Measurements from ENCODE around the gene PLPPR2.
"Not testable (repeated sequence)": the region's sequence is repeated elsewhere in the genome, so short reads cannot be mapped to it uniquely, and the experiment has no call there.

PLPPR2 gene

DNA sequence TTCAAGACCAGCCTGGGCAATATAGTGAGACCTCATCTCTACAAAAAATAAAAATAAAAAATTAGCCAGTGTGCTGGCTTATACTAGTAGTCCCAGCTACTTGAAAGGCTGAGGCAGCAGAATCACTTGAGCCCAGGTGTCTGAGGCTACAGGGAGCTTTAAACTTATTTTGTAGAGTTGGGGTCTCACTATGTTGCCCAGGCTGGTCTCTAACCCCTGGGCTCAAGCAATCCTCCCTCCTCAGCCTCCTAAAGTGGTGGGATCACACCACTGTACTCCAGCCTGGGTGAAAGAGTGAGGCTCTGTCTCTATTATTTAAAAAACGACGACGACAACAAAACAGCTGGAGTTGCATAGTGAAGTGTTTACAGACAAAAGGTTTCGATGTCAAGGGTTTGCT, 23.7 kb upstream of the PLPPR2 start:
- H3K36me3 ChIP-seq (ENCODE audit: control insufficient read depth, low read length) = peaks cover 4% of the 10 kb centered on the region
- no peaks in the 10 kb centered on the region for H3K4me1 ChIP-seq (ENCODE audit: control insufficient read depth, low read length)
- H3K79me2 ChIP-seq (ENCODE audit: control insufficient read depth, low read length) = no peaks in the 10 kb centered on the region
- H3F3A ChIP-seq (ENCODE audit: control insufficient read depth, insufficient read depth) = no peaks in the 10 kb centered on the region
- no peak overlapping the region for H3K4me2 ChIP-seq (ENCODE audit: low read length)
- TF ChIP-seq, protein P1, sequence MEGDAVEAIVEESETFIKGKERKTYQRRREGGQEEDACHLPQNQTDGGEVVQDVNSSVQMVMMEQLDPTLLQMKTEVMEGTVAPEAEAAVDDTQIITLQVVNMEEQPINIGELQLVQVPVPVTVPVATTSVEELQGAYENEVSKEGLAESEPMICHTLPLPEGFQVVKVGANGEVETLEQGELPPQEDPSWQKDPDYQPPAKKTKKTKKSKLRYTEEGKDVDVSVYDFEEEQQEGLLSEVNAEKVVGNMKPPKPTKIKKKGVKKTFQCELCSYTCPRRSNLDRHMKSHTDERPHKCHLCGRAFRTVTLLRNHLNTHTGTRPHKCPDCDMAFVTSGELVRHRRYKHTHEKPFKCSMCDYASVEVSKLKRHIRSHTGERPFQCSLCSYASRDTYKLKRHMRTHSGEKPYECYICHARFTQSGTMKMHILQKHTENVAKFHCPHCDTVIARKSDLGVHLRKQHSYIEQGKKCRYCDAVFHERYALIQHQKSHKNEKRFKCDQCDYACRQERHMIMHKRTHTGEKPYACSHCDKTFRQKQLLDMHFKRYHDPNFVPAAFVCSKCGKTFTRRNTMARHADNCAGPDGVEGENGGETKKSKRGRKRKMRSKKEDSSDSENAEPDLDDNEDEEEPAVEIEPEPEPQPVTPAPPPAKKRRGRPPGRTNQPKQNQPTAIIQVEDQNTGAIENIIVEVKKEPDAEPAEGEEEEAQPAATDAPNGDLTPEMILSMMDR (IDR thresholded peaks at IDR 0.05; ENCODE audit: low read depth, low read length, poor library complexity, severe bottlenecking) = no peak
- TF ChIP-seq EZH2phosphoT487 (IDR thresholded peaks at IDR 0.05; ENCODE audit: borderline replicate concordance, low read length) = no peak
- H3K27me3 ChIP-seq (ENCODE audit: control insufficient read depth, low read length) = no peaks in the 10 kb centered on the region
- no peaks in the 10 kb centered on the region for H4K20me1 ChIP-seq (ENCODE audit: control insufficient read depth, insufficient read depth, low read depth, low read length)
- no peak overlapping the region for H3K27ac ChIP-seq (ENCODE audit: low read depth, low read length)
- H3K4me3 ChIP-seq (ENCODE audit: low read length) = no peak overlapping the region
- H3K9me3 ChIP-seq (ENCODE audit: control insufficient read depth, insufficient read depth, low read length) = no peaks in the 10 kb centered on the region
- H3K9me2 ChIP-seq (replicated peaks; ENCODE audit: control insufficient read depth, low read length) = no peaks in the 10 kb centered on the region

DNA sequence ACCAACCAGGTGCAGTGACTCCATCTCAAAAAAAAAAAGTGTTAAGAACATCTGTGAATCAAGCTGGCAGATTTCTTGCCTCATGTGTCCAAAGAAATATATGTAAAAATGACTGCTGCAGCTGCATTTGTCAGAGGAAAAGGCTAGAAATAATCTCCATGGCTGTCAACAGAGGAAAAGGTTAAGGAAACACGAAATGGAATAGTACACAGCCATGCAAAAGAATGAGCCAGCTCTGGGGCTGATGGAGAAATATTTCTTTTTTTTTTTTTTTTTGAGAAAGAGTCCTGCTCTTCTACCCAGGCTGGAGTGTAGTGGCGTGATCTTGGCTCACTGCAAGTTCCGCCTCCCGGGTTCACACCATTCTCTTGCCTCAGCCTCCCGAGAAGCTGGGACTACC, 22.4 kb upstream of the PLPPR2 start:
- Histone ChIP-seq H3K9me3 (ENCODE audit: control insufficient read depth, insufficient read depth, low read length) (no peaks in the 10 kb centered on the region), H3K4me3 (ENCODE audit: low read length) (no peak overlapping the region), H3K9me2 (replicated peaks; ENCODE audit: control insufficient read depth, low read length) (no peaks in the 10 kb centered on the region), H3K36me3 (ENCODE audit: control insufficient read depth, low read length) (peaks cover 4% of the 10 kb centered on the region), H3F3A (ENCODE audit: control insufficient read depth, insufficient read depth) (no peaks in the 10 kb centered on the region), H3K4me2 (ENCODE audit: low read length) (no peak overlapping the region), H3K79me2 (ENCODE audit: control insufficient read depth, low read length) (no peaks in the 10 kb centered on the region), H3K4me1 (ENCODE audit: control insufficient read depth, low read length) (no peaks in the 10 kb centered on the region), H4K20me1 (ENCODE audit: control insufficient read depth, insufficient read depth, low read depth, low read length) (no peaks in the 10 kb centered on the region), H3K27ac (ENCODE audit: low read depth, low read length) (no peak overlapping the region), H3K27me3 (ENCODE audit: control insufficient read depth, low read length) (no peaks in the 10 kb centered on the region)
- TF ChIP-seq, protein P1 (IDR thresholded peaks at IDR 0.05; ENCODE audit: low read depth, low read length, poor library complexity, severe bottlenecking) = no peak
- TF ChIP-seq EZH2phosphoT487 (IDR thresholded peaks at IDR 0.05; ENCODE audit: borderline replicate concordance, low read length) = no peak

DNA sequence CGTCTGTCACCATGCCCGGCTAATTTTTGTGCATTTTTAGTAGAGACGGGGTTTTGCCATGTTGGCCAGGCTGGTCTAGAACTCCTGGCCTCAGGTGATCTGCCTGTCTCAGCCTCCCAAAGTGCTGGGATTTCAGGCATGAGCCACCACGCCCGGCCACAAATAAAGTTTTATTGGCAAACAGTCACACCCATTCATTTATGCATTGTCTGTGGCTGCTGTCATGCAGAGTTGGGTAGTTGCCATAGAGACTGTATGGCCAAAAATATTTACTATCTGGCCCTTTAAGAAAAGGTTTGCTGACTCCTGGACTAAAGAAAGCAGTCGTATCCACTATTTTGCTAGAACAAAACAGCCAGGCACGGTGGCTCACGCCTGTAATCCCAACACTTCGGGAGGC, 21.4 kb upstream of the PLPPR2 start:
- H3K4me3 ChIP-seq (ENCODE audit: low read length) = not testable (repeated sequence)

DNA sequence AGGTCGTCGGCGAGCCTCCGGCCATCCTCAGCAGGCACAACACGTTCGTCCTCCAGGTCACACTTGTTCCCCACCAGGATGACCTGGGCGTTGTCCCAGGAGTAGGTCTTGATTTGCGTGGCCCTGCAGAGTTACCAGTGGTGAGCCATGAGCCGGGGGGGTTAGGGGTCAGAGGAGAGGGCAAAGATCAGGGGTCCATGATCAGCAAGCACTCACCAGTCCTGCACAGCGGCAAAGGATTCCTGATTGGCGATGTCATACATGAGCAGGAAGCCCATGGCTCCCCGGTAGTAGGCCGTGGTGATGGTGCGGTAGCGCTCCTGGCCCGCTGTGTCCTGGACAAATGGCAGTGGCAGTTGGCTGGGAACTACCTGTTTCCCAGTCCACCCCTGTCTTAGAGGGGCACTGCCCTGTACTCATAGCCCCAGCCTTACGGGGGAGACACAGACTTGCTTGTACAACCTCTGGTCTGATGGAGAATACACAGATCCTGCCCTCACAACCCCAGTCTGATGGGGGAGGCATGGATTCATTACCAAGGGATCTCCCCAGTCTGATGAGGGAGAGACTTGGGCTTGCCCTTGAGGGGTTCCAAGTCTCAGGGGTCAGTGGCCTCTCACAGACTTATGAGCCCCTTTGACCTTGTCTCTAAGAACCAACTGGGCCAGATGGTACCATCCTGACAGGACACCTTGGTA, 19.6 kb upstream of the PLPPR2 start:
- Histone ChIP-seq H3K79me2 (ENCODE audit: control insufficient read depth, low read length) (no peaks in the 10 kb centered on the region), H3F3A (ENCODE audit: control insufficient read depth, insufficient read depth) (no peaks in the 10 kb centered on the region), H3K27me3 (ENCODE audit: control insufficient read depth, low read length) (no peaks in the 10 kb centered on the region), H3K4me1 (ENCODE audit: control insufficient read depth, low read length) (peaks cover 16% of the 10 kb centered on the region), H4K20me1 (ENCODE audit: control insufficient read depth, insufficient read depth, low read depth, low read length) (no peaks in the 10 kb centered on the region), H3K4me2 (ENCODE audit: low read length) (no peak overlapping the region), H3K27ac (ENCODE audit: low read depth, low read length) (no peak overlapping the region), H3K36me3 (ENCODE audit: control insufficient read depth, low read length) (peaks cover 4% of the 10 kb centered on the region), H3K9me3 (ENCODE audit: control insufficient read depth, insufficient read depth, low read length) (no peaks in the 10 kb centered on the region), H3K4me3 (ENCODE audit: low read length) (no peak overlapping the region), H3K9me2 (replicated peaks; ENCODE audit: control insufficient read depth, low read length) (no peaks in the 10 kb centered on the region)
- TF ChIP-seq, protein P1 (IDR thresholded peaks at IDR 0.05; ENCODE audit: low read depth, low read length, poor library complexity, severe bottlenecking) = no peak
- TF ChIP-seq EZH2phosphoT487 (IDR thresholded peaks at IDR 0.05; ENCODE audit: borderline replicate concordance, low read length) = no peak

More for the DNA sequence above, 21.4 kb upstream of the PLPPR2 start:
- not testable (repeated sequence) for H4K20me1 ChIP-seq (ENCODE audit: control insufficient read depth, insufficient read depth, low read depth, low read length); H3K79me2 ChIP-seq (ENCODE audit: control insufficient read depth, low read length); H3F3A ChIP-seq (ENCODE audit: control insufficient read depth, insufficient read depth); H3K27me3 ChIP-seq (ENCODE audit: control insufficient read depth, low read length); H3K27ac ChIP-seq (ENCODE audit: low read depth, low read length); H3K9me3 ChIP-seq (ENCODE audit: control insufficient read depth, insufficient read depth, low read length); H3K9me2 ChIP-seq (replicated peaks; ENCODE audit: control insufficient read depth, low read length); H3K36me3 ChIP-seq (ENCODE audit: control insufficient read depth, low read length); H3K4me1 ChIP-seq (ENCODE audit: control insufficient read depth, low read length); H3K4me2 ChIP-seq (ENCODE audit: low read length)

Measured in DOHH2 (cell line).